HEK293 (cell line): ENCODE results near the gene FGFBP3.

Experiments
- CTCF ChIA-PET: fragments of 350-600 bp; formaldehyde crosslinking; extraction: SDS; loops from one replicate; lab custom pipeline; 2021; ENCODE audit warnings: antibody characterized with exemption; lab: Yijun Ruan, JAX
- POLR2A ChIA-PET: fragments of 300-600 bp; formaldehyde crosslinking; extraction: SDS; loops from one replicate; lab custom pipeline; 2020; ENCODE audit warnings: antibody characterized with exemption, inconsistent platforms; lab: Yijun Ruan, JAX
- H3K27ac ChIP-seq: fragments of 200-500 bp; sonication (Bioruptor generic); 2 replicates; pipeline ENCODE4 v1.5.1; 2014; ENCODE audit warnings: low read depth, low read length, control low read depth, inconsistent platforms; ENCODE audit errors: extremely low read depth
- H3K36me3 ChIP-seq, 2 experiments: fragments of 200-500 bp in 1 of 2; sonication (Bioruptor generic) in 1 of 2; 1 replicate in 1 of 2; 2 replicates in 1 of 2; pipeline ENCODE4 v1.5.1; 2014 to 2017; ENCODE audit warnings: inconsistent platforms in 2 of 2, low read length in 2 of 2; ENCODE audit not compliant: control insufficient read depth in 2 of 2, insufficient read depth in 1 of 2
- H3K4me1 ChIP-seq: fragments of 200-500 bp; sonication (Bioruptor generic); 2 replicates; pipeline ENCODE4 v1.5.1; 2014; ENCODE audit warnings: mild to moderate bottlenecking, low read length, inconsistent platforms; ENCODE audit not compliant: control insufficient read depth, insufficient read depth
- H3K4me3 ChIP-seq: 2 replicates; pipeline ENCODE4 v1.5.1; 2011; ENCODE audit warnings: low read depth, mild to moderate bottlenecking, control low read depth, low read length, moderate library complexity
- H3K9me3 ChIP-seq: fragments of 200-500 bp; sonication (Bioruptor generic); 2 replicates; pipeline ENCODE4 v1.5.1; 2014; ENCODE audit warnings: low read depth, low read length, inconsistent platforms; ENCODE audit not compliant: control insufficient read depth, insufficient read depth
- GLI2 ChIP-seq: fragments of 450-650 bp; formaldehyde crosslinking; IDR thresholded peaks from 2 replicates; pipeline ENCODE4; 2017; ENCODE audit warnings: missing biosample characterization, missing genetic modification characterization, low read depth, borderline replicate concordance
- HIC1 ChIP-seq: fragments of 450-650 bp; formaldehyde crosslinking; IDR thresholded peaks from 2 replicates; pipeline ENCODE4 v1.5.1; 2016; ENCODE audit warnings: missing biosample characterization, missing genetic modification characterization
- KLF10 ChIP-seq: fragments of 450-650 bp; IDR thresholded peaks from 2 replicates; pipeline ENCODE4 v1.5.1; 2018; ENCODE audit warnings: missing biosample characterization, mild to moderate bottlenecking, missing genetic modification characterization
- KLF16 ChIP-seq: fragments of 450-650 bp; formaldehyde crosslinking; IDR thresholded peaks from 2 replicates; pipeline ENCODE4 v1.5.1; 2017; ENCODE audit warnings: missing biosample characterization, missing genetic modification characterization
- PRDM1 ChIP-seq: fragments of 450-650 bp; formaldehyde crosslinking; IDR thresholded peaks from 2 replicates; pipeline ENCODE4; 2016; ENCODE audit warnings: missing biosample characterization, missing genetic modification characterization
- PRDM10 ChIP-seq: fragments of 450-650 bp; formaldehyde crosslinking; IDR thresholded peaks from 2 replicates; pipeline ENCODE4 v1.5.1; 2016; ENCODE audit warnings: missing biosample characterization, missing genetic modification characterization
- REPIN1 ChIP-seq: fragments of 450-650 bp; formaldehyde crosslinking; IDR thresholded peaks from 2 replicates; pipeline ENCODE4 v1.5.1; 2017; ENCODE audit warnings: missing biosample characterization, missing genetic modification characterization, low read depth
- SP2 ChIP-seq: fragments of 450-650 bp; formaldehyde crosslinking; IDR thresholded peaks from 2 replicates; pipeline ENCODE4 v1.5.1; 2016; ENCODE audit warnings: missing biosample characterization, missing genetic modification characterization
- TSHZ1 ChIP-seq: fragments of 450-650 bp; formaldehyde crosslinking; IDR thresholded peaks from 2 replicates; pipeline ENCODE4 v1.5.1; 2016; ENCODE audit warnings: missing biosample characterization, missing genetic modification characterization, borderline replicate concordance
- ZBTB48 ChIP-seq: fragments of 450-650 bp; formaldehyde crosslinking; IDR thresholded peaks from 2 replicates; pipeline ENCODE4 v1.5.1; 2016; ENCODE audit warnings: missing biosample characterization, missing genetic modification characterization
- ZNF138 ChIP-seq: fragments of 450-650 bp; formaldehyde crosslinking; IDR thresholded peaks from 2 replicates; pipeline ENCODE4 v1.5.1; 2016; ENCODE audit warnings: missing biosample characterization, missing genetic modification characterization, borderline replicate concordance
- ZNF18 ChIP-seq: fragments of 450-650 bp; formaldehyde crosslinking; IDR thresholded peaks from 2 replicates; pipeline ENCODE4 v1.5.1; 2016; ENCODE audit warnings: missing biosample characterization, missing genetic modification characterization
- ZNF324 ChIP-seq: fragments of 450-650 bp; formaldehyde crosslinking; IDR thresholded peaks from 2 replicates; pipeline ENCODE4 v1.5.1; 2016; ENCODE audit warnings: missing biosample characterization, missing genetic modification characterization
- ZNF354C ChIP-seq: fragments of 450-650 bp; formaldehyde crosslinking; IDR thresholded peaks from 2 replicates; pipeline ENCODE4 v1.5.1; 2016; ENCODE audit warnings: missing biosample characterization, missing genetic modification characterization, low read depth, borderline replicate concordance
- ZNF362 ChIP-seq: fragments of 450-650 bp; formaldehyde crosslinking; IDR thresholded peaks from 2 replicates; pipeline ENCODE4 v1.5.1; 2016; ENCODE audit warnings: missing biosample characterization, missing genetic modification characterization
- ZNF488 ChIP-seq: fragments of 450-650 bp; formaldehyde crosslinking; IDR thresholded peaks from 2 replicates; pipeline ENCODE4 v1.5.1; 2016; ENCODE audit warnings: missing biosample characterization, missing genetic modification characterization

FGFBP3 gene

GRCh38 chr10:91885362-91886079, 23.8 kb downstream of the FGFBP3 start (continued):
- TF ChIP-seq PRDM10 (peak; percentile 35; the same call in 1 of the 2 replicates), REPIN1 (no peak), ZNF18 (tag by site-specific recombination) (no peak), PRDM1 (tag by site-specific recombination) (peak; percentile 58; the same call in 1 of the 2 replicates)

- ChIA-PET CTCF (interaction anchor here (1.1 to 2.7 kb wide), 3 partner anchors 9 to 28 kb away, joined by 4 to 7 read pairs (median 4); no protein-coding TSS in a partner anchor), POLR2A (interaction anchor here (0.7 to 1.1 kb wide), 2 partner anchors 24 to 47 kb away, joined by 4 to 5 read pairs; partner anchors contain the start of gene FGFBP3)
- Histone ChIP-seq H3K9me3 (no peaks in the 10 kb centered on the region), H3K36me3 (no peaks in the 10 kb centered on the region), H3K27ac (peak overlapping the region; percentile 88), H3K4me3 (no peak overlapping the region), H3K4me1 (peaks cover 30% of the 10 kb centered on the region)
- TF ChIP-seq KLF16 (tag by site-specific recombination): no peak
- no peak for TF ChIP-seq ZNF362 (tag by site-specific recombination)
- TF ChIP-seq ZBTB48 (tag by site-specific recombination): no peak
- TF ChIP-seq ZNF138: no peak
- TF ChIP-seq ZNF488 (tag by site-specific recombination): no peak
- TF ChIP-seq ZNF324: no peak
- no peak for TF ChIP-seq GLI2
These were observed 24.8 kb downstream of the FGFBP3 start for GRCh38 chr10:91884536-91884935.

GRCh38 chr10:91883549-91884444, 25.5 kb downstream of the FGFBP3 start:
- peak overlapping the region; percentile 88 for H3K27ac ChIP-seq
- H3K9me3 ChIP-seq: no peaks in the 10 kb centered on the region
- CTCF ChIA-PET: interaction anchor here (0.6 to 2.7 kb wide), 6 partner anchors 10 to 841 kb away, joined by 3 to 7 read pairs (median 4); no protein-coding TSS in a partner anchor
- no peaks in the 10 kb centered on the region for H3K36me3 ChIP-seq
- POLR2A ChIA-PET: interaction anchor here (0.9 to 1.7 kb wide), 5 partner anchors 16 to 116 kb away, joined by 3 to 8 read pairs (median 5); partner anchors contain the start of genes BTAF1 and FGFBP3
- H3K4me1 ChIP-seq: peaks cover 30% of the 10 kb centered on the region
- H3K4me3 ChIP-seq: peak overlapping the region; percentile 0; the same call in 1 of the 2 replicates
- TF ChIP-seq HIC1 (0 out of 2 replicates have a peak, but pooled peaks have one; percentile 43), KLF10 (tag by site-specific recombination) (peak; percentile 66), SP2 (tag by site-specific recombination) (peak; percentile 9; the same call in 1 of the 2 replicates), TSHZ1 (tag by site-specific recombination) (no peak), ZNF354C (tag by site-specific recombination) (no peak)
